VCaP (cell line): ENCODE results near the gene SEMA6B.

Source experiments
- H3K27ac ChIP-seq: fragments of 450-650 bp; 2 replicates; pipeline ENCODE4 v1.5.1; 2017
- TF ChIP-seq, protein P1 (sequence below): fragments of 450-650 bp; conservative IDR thresholded peaks from 2 replicates; pipeline ENCODE4 v1.5.1; 2017; ENCODE audit warnings: mild to moderate bottlenecking, moderate library complexity

Gene SEMA6B

GRCh38 chr19:4555657-4556561, 3.6 kb downstream of the SEMA6B start:
- H3K27ac ChIP-seq, result no peak overlapping the region
- TF ChIP-seq, protein P1, sequence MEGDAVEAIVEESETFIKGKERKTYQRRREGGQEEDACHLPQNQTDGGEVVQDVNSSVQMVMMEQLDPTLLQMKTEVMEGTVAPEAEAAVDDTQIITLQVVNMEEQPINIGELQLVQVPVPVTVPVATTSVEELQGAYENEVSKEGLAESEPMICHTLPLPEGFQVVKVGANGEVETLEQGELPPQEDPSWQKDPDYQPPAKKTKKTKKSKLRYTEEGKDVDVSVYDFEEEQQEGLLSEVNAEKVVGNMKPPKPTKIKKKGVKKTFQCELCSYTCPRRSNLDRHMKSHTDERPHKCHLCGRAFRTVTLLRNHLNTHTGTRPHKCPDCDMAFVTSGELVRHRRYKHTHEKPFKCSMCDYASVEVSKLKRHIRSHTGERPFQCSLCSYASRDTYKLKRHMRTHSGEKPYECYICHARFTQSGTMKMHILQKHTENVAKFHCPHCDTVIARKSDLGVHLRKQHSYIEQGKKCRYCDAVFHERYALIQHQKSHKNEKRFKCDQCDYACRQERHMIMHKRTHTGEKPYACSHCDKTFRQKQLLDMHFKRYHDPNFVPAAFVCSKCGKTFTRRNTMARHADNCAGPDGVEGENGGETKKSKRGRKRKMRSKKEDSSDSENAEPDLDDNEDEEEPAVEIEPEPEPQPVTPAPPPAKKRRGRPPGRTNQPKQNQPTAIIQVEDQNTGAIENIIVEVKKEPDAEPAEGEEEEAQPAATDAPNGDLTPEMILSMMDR, result no peak

- no peak overlapping the region for H3K27ac ChIP-seq
These were observed 4.8 kb downstream of the SEMA6B start for GRCh38 chr19:4554717-4555116.

DNA sequence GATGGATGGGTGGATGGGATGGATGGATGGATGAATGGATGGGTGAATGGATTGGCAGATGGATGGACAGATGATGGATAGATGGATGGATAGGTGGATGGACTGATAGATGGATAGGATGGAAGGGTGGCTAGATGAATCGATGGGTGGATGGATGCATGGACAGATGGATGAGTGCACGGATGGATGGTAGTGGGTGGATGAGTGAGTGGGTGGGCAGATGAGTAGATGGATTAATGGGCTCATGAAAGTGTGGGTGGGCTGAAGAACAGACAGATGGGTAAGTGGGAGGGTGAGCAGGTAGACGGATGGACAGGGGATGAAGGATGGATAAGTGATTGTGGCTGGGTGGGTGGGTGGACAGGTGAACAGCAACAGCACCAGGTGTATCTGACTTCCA, 5.7 kb downstream of the SEMA6B start:
- TF ChIP-seq, protein P1, result no peak
- no peak overlapping the region for H3K27ac ChIP-seq

More at GRCh38 chr19:4554717-4555116, 4.8 kb downstream of the SEMA6B start:
- TF ChIP-seq, protein P1, result no peak

DNA sequence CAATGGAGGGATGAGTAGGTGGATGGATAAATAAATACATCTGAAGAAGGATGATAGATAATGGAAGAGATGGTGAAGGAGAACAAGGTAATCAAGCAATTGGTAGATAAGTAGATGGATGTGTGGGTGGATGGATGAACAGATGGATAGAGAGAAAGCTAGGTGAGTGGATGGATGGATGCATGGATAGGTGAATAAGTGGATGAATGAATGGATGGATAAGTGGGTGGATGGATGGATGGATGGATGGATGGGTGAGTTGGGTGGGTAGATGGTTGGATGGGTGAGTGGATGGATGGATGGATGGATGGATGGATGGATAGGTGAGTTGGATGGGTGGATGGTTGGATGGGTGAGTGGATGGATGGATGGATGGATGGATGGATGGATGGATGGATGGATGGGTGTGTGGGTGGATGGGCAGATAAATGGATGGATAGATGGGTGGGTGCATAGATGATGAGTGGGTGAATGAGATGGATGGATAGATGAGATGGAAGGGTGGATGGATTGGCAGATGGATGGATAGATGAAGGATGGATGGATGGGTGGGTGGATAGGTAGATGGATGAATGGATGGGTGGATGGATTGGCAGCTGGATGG, 6.3 kb downstream of the SEMA6B start:
- H3K27ac ChIP-seq, result no peak overlapping the region
- TF ChIP-seq, protein P1, result no peak

DNA sequence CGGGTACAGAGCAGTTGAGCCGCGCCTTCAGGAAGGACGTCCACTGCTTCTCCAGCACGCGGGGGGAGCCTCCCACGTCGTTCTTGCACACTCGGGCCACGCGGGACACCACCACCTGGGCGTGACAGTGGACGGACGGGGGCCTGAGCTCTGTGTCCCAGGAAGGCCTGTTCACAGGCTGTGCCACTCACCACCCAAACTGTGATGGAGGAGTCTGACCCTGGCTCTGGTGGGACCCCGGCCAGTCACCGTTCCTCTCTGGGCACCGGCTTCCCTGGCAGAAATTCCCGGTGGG, 7.0 kb downstream of the SEMA6B start:
- TF ChIP-seq, protein P1, result no peak

GRCh38 chr19:4550479-4551050, 8.9 kb downstream of the SEMA6B start:
- H3K27ac ChIP-seq, result no peak overlapping the region

More for the DNA sequence above, 7.0 kb downstream of the SEMA6B start:
- H3K27ac ChIP-seq, result no peak overlapping the region

DNA sequence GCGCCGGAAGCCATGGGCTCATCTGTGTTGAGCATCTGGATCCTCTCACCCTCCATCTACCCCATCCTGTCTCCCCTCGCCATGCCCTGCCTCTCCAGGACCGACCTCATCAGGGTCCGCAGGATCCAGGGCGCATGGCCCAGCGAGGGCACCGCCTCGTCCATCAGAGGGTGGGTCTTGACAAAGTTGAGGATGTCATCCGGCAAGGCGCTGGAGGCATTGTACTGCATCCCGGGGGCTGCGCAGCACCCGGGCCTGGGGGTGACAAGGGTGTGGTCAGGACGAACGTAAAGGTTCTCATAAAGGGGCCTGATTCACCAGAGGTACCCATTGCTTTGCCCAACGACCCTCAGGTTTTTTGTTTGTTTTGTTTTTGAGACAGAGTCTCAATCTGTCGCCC, 9.5 kb downstream of the SEMA6B start:
- H3K27ac ChIP-seq, result no peak overlapping the region
- TF ChIP-seq, protein P1, result no peak

More at GRCh38 chr19:4550479-4551050, 8.9 kb downstream of the SEMA6B start:
- TF ChIP-seq, protein P1, result no peak
